Calu3 (cell line): ENCODE measurements around the gene WASF1. TPM values are rescaled to one million over a fixed set of nuclear protein-coding genes. Genes with fewer than 3 reads are reported as not detected.

Experiments used
- BruUV-seq: library from RNA; stranded (reverse); fragments of 400-500 nt; replicated peaks from 2 replicates; lab custom pipeline; 2021; lab: Mats Ljungman, UMichigan
- CTCF ChIA-PET: fragments of 300-600 bp; sonication (Branson Sonifier 250); formaldehyde crosslinking; loops from one replicate; lab custom pipeline; 2022; ENCODE audit warnings: antibody characterized with exemption; lab: Charles Lee
- DNase-seq: peaks from one replicate; pipeline ENCODE4 v3.0.0; 2022
- H3K27ac Mint-ChIP-seq: one replicate; pipeline ENCODE4 v1.8.0; 2022; ENCODE audit warnings: mixed read lengths; ENCODE audit not compliant: unreplicated experiment
- H3K27me3 Mint-ChIP-seq: one replicate; pipeline ENCODE4 v1.8.0; 2022; ENCODE audit warnings: mixed read lengths; ENCODE audit not compliant: unreplicated experiment
- H3K36me3 Mint-ChIP-seq: one replicate; pipeline ENCODE4 v1.8.0; 2022; ENCODE audit warnings: mild to moderate bottlenecking, moderate library complexity, mixed read lengths; ENCODE audit not compliant: insufficient read depth, unreplicated experiment
- H3K4me1 Mint-ChIP-seq: one replicate; pipeline ENCODE4 v1.8.0; 2022; ENCODE audit warnings: mild to moderate bottlenecking, low read depth, mixed read lengths; ENCODE audit not compliant: unreplicated experiment
- H3K4me3 Mint-ChIP-seq: one replicate; pipeline ENCODE4 v1.8.0; 2022; ENCODE audit warnings: mild to moderate bottlenecking, low read depth, moderate library complexity, mixed read lengths; ENCODE audit not compliant: unreplicated experiment
- H3K9me3 Mint-ChIP-seq: one replicate; pipeline ENCODE4 v1.8.0; 2022; ENCODE audit warnings: low read depth, mixed read lengths; ENCODE audit not compliant: unreplicated experiment
- CTCF ChIP-seq: fragments of 200-600 bp; IDR thresholded peaks from one replicate; pipeline ENCODE4 v1.8.0; 2022; ENCODE audit warnings: antibody characterized with exemption; ENCODE audit not compliant: unreplicated experiment
- intact Hi-C: fragments of 100-400 bp; cut with micrococcal nuclease; formaldehyde crosslinking; loops from one replicate; pipeline ENCODE4 v1.10.0; 2022; ENCODE audit not compliant: unreplicated experiment
- total RNA-seq: library from RNA; stranded (reverse); gene quantifications from 2 replicates; pipeline ENCODE4 v1.2.3, GENCODE V29; 2022

Gene WASF1
- total RNA-seq, 1 experiment from 2014 or later, result 12.7 TPM

GRCh38 chr6:110054664-110055386, 124.6 kb downstream of the WASF1 start:
- Mint-ChIP-seq H3K36me3 (no peaks in the 10 kb centered on the region), H3K27ac (no peak overlapping the region), H3K4me1 (no peaks in the 10 kb centered on the region), H3K9me3 (no peaks in the 10 kb centered on the region), H3K4me3 (no peak overlapping the region), H3K27me3 (peaks cover 29% of the 10 kb centered on the region)
- CTCF ChIA-PET, result no interaction called here
- DNase-seq, result no peak
- BruUV-seq, result no TSS peak
- no peak for TF ChIP-seq CTCF
- intact Hi-C loops, result loop anchor here (5.0 kb wide), 2 partner anchors 337 to 458 kb away; no protein-coding TSS in a partner anchor

GRCh38 chr6:110053395-110054240, 125.9 kb downstream of the WASF1 start:
- intact Hi-C loops, result loop anchor here (1.0 to 5.0 kb wide), 3 partner anchors 348 to 526 kb away; no protein-coding TSS in a partner anchor
- CTCF ChIA-PET, result interaction anchor here (1.2 kb wide), 1 partner anchor 14 kb away, joined by 6 read pairs; no protein-coding TSS in a partner anchor
- Mint-ChIP-seq H3K36me3 (no peaks in the 10 kb centered on the region), H3K27ac (no peak overlapping the region), H3K9me3 (no peaks in the 10 kb centered on the region), H3K4me1 (no peaks in the 10 kb centered on the region), H3K4me3 (no peak overlapping the region), H3K27me3 (peaks cover 17% of the 10 kb centered on the region)
- no peak for TF ChIP-seq CTCF
- no TSS peak for BruUV-seq
- peak; percentile 44 for DNase-seq

- no TSS peak for BruUV-seq
- Mint-ChIP-seq H3K9me3 (no peaks in the 10 kb centered on the region), H3K36me3 (no peaks in the 10 kb centered on the region), H3K4me3 (no peak overlapping the region), H3K27ac (no peak overlapping the region), H3K4me1 (no peaks in the 10 kb centered on the region), H3K27me3 (no peaks in the 10 kb centered on the region)
- no peak for TF ChIP-seq CTCF
- intact Hi-C loops, result loop anchor here (5.0 kb wide), 1 partner anchor 453 kb away; no protein-coding TSS in a partner anchor
- CTCF ChIA-PET, result no interaction called here
- no peak for DNase-seq
Observed at GRCh38 chr6:110050440-110050813, 129.0 kb downstream of the WASF1 start.

Other genes with a start within 250 kb of the WASF1 start
- not detected in 2 replicates for gene GPR6, start 201.4 kb downstream of the WASF1 start, total RNA-seq
- 22.7 and 24.5 TPM in 2 replicates for gene CDC40, start 757 bp upstream of the WASF1 start, total RNA-seq
- not detected in 2 replicates for gene METTL24, start 178.7 kb upstream of the WASF1 start, total RNA-seq
- 1.6 and 3.1 TPM in 2 replicates for gene DDO, start 235.9 kb upstream of the WASF1 start, total RNA-seq